Astrocyte (in vitro differentiated cells and primary cell): ENCODE measurements around the gene PARD3B.

Source experiments
- EZH2 ChIP-seq: IDR thresholded peaks from 2 replicates; pipeline ENCODE4 v1.6.1; 2012; ENCODE audit warnings: mild to moderate bottlenecking, low read length, inconsistent platforms; ENCODE audit not compliant: insufficient read depth
- TF ChIP-seq, protein P1 (sequence below): IDR thresholded peaks from 2 replicates; pipeline ENCODE4 v1.5.1; 2011; ENCODE audit warnings: low read depth, mild to moderate bottlenecking, inconsistent platforms, low read length, moderate library complexity; ENCODE audit not compliant: insufficient read depth

- TF ChIP-seq, protein P1, sequence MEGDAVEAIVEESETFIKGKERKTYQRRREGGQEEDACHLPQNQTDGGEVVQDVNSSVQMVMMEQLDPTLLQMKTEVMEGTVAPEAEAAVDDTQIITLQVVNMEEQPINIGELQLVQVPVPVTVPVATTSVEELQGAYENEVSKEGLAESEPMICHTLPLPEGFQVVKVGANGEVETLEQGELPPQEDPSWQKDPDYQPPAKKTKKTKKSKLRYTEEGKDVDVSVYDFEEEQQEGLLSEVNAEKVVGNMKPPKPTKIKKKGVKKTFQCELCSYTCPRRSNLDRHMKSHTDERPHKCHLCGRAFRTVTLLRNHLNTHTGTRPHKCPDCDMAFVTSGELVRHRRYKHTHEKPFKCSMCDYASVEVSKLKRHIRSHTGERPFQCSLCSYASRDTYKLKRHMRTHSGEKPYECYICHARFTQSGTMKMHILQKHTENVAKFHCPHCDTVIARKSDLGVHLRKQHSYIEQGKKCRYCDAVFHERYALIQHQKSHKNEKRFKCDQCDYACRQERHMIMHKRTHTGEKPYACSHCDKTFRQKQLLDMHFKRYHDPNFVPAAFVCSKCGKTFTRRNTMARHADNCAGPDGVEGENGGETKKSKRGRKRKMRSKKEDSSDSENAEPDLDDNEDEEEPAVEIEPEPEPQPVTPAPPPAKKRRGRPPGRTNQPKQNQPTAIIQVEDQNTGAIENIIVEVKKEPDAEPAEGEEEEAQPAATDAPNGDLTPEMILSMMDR: no peak
- no peak for TF ChIP-seq EZH2
These were observed 630.6 kb downstream of the PARD3B start for GRCh38 chr2:205175831-205176230.
